ENCODE results near the gene GJD2. TPM values are rescaled to one million over a fixed set of nuclear protein-coding genes. Genes with fewer than 3 reads are reported as not detected.

Gene GJD2
- total RNA-seq, 1 donor from 2014 or later = not detected

Other genes with a start within 250 kb of the GJD2 start
- gene GOLGA8B, start 171.3 kb downstream of the GJD2 start, total RNA-seq = 56.0 TPM
- 3.4 TPM for gene ACTC1, start 40.6 kb upstream of the GJD2 start, total RNA-seq
- gene AQR, start 214.7 kb upstream of the GJD2 start, total RNA-seq = 28.2 TPM
- gene ZNF770, start 233.3 kb upstream of the GJD2 start, total RNA-seq = 31.5 TPM

Data from upper lobe of right lung (tissue), 1 donor.